ENCODE measurements around the gene CWH43.

The CWH43 gene

GRCh38 chr4:48967101-48967500 lies 19.0 kb upstream of the CWH43 start:
- DNase-seq (ENCODE audit: low read depth) = no peak
- no peak overlapping the region for H3K4me3 ChIP-seq (ENCODE audit: low read depth, low read length)
- TF ChIP-seq MYC (IDR thresholded peaks at IDR 0.05; ENCODE audit: low read depth, low read length) (no peak), CTCF (IDR thresholded peaks at IDR 0.05; ENCODE audit: low read depth, low read length) (no peak), POLR2A (IDR thresholded peaks at IDR 0.05; ENCODE audit: extremely low read depth, insufficient read length) (no peak), MAX (IDR thresholded peaks at IDR 0.05; ENCODE audit: low read depth, low read length) (no peak)

GRCh38 chr4:48967631-48968030 lies 18.4 kb upstream of the CWH43 start:
- TF ChIP-seq MYC (IDR thresholded peaks at IDR 0.05; ENCODE audit: low read depth, low read length) (no peak), CTCF (IDR thresholded peaks at IDR 0.05; ENCODE audit: low read depth, low read length) (no peak), MAX (IDR thresholded peaks at IDR 0.05; ENCODE audit: low read depth, low read length) (no peak), POLR2A (IDR thresholded peaks at IDR 0.05; ENCODE audit: extremely low read depth, insufficient read length) (no peak)
- no peak overlapping the region for H3K4me3 ChIP-seq (ENCODE audit: low read depth, low read length)
- DNase-seq (ENCODE audit: low read depth) = no peak

GRCh38 chr4:48968814-48969213 lies 17.3 kb upstream of the CWH43 start:
- TF ChIP-seq CTCF (IDR thresholded peaks at IDR 0.05; ENCODE audit: low read depth, low read length) (no peak), POLR2A (IDR thresholded peaks at IDR 0.05; ENCODE audit: extremely low read depth, insufficient read length) (no peak), MYC (IDR thresholded peaks at IDR 0.05; ENCODE audit: low read depth, low read length) (no peak), MAX (IDR thresholded peaks at IDR 0.05; ENCODE audit: low read depth, low read length) (no peak)
- DNase-seq (ENCODE audit: low read depth) = peak; percentile 73
- H3K4me3 ChIP-seq (ENCODE audit: low read depth, low read length) = no peak overlapping the region

GRCh38 chr4:48970471-48970921 lies 15.6 kb upstream of the CWH43 start:
- TF ChIP-seq POLR2A (IDR thresholded peaks at IDR 0.05; ENCODE audit: extremely low read depth, insufficient read length) (no peak), CTCF (IDR thresholded peaks at IDR 0.05; ENCODE audit: low read depth, low read length) (no peak), MYC (IDR thresholded peaks at IDR 0.05; ENCODE audit: low read depth, low read length) (no peak), MAX (IDR thresholded peaks at IDR 0.05; ENCODE audit: low read depth, low read length) (no peak)
- no peak overlapping the region for H3K4me3 ChIP-seq (ENCODE audit: low read depth, low read length)
- DNase-seq (ENCODE audit: low read depth) = peak; percentile 80

- no peak for DNase-seq (ENCODE audit: low read depth)
- TF ChIP-seq POLR2A (IDR thresholded peaks at IDR 0.05; ENCODE audit: extremely low read depth, insufficient read length) = no peak
- TF ChIP-seq CTCF (IDR thresholded peaks at IDR 0.05; ENCODE audit: low read depth, low read length) = no peak
- TF ChIP-seq MAX (IDR thresholded peaks at IDR 0.05; ENCODE audit: low read depth, low read length) = no peak
- TF ChIP-seq MYC (IDR thresholded peaks at IDR 0.05; ENCODE audit: low read depth, low read length) = no peak
- no peak overlapping the region for H3K4me3 ChIP-seq (ENCODE audit: low read depth, low read length)
Measured at GRCh38 chr4:48974979-48975640, 11.0 kb upstream of the CWH43 start.

All from NB4 (cell line).